Measurements from ENCODE around the gene FMNL3. TPM values are rescaled to one million over a fixed set of nuclear protein-coding genes. Genes with fewer than 3 reads are reported as not detected.

FMNL3 gene
- total RNA-seq, 1 experiment from 2014 or later = 3.5 TPM

GRCh38 chr12:49707128-49707811 is at the start of gene FMNL3 (continued):
- TF ChIP-seq MAX (IDR thresholded peaks at IDR 0.05) = peak; percentile 100
- TF ChIP-seq ZNF274 (IDR thresholded peaks at IDR 0.05; ENCODE audit: low read depth, low read length) = no peak
- peak; percentile 71 for TF ChIP-seq ZBTB33 (IDR thresholded peaks at IDR 0.05; ENCODE audit: extremely low read depth, insufficient replicate concordance, low read length)
- TF ChIP-seq TCF7L2 (IDR thresholded peaks at IDR 0.05; ENCODE audit: borderline replicate concordance, extremely low read depth, insufficient read depth, insufficient read length) = no peak
- TF ChIP-seq EZH2phosphoT487 (IDR thresholded peaks at IDR 0.05; ENCODE audit: borderline replicate concordance) = no peak

- H4K20me1 ChIP-seq (ENCODE audit: insufficient read depth) = peaks cover 14% of the 10 kb centered on the region; the same call in 1 of the 2 replicates
These were observed 43.8 kb upstream of the FMNL3 start for GRCh38 chr12:49750996-49751393.

More at GRCh38 chr12:49750996-49751393, 43.8 kb upstream of the FMNL3 start:
- intact Hi-C loops (cut with micrococcal nuclease) = no loop called here
- Histone ChIP-seq H3K4me1 (ENCODE audit: control insufficient read depth in 1 of 2, insufficient read depth in 2 of 2, low read length in 2 of 2) (peaks cover 3 to 12% of the 10 kb centered on the region in 2 experiments; a peak in 2 of 4 replicates), H3K79me2 (ENCODE audit: insufficient read depth, low read length) (peaks cover 96% of the 10 kb centered on the region), H3K27ac (ENCODE audit: low read depth, low read length) (no peak overlapping the region), H3K27me3 (ENCODE audit: insufficient read depth, low read length) (no peaks in the 10 kb centered on the region), H3K9me3 (ENCODE audit: control insufficient read depth in 1 of 2, insufficient read depth in 1 of 2, low read depth in 1 of 2, low read length in 2 of 2) (no peaks in the 10 kb centered on the region), H3K9ac (ENCODE audit: low read length) (no peak overlapping the region; the same call in 1 of the 2 replicates), H2AFZ (ENCODE audit: low read depth, low read length, poor library complexity, severe bottlenecking) (no peak overlapping the region), H3K9me2 (ENCODE audit: insufficient read depth) (no peaks in the 10 kb centered on the region), H3K4me2 (ENCODE audit: low read length) (no peak overlapping the region), H3K4me3 (replicated peaks in 1 of 2; ENCODE audit: low read depth in 1 of 2, low read length in 2 of 2) (no peak overlapping the region), H3K36me3 (ENCODE audit: control insufficient read depth in 1 of 2, insufficient read depth in 2 of 2, low read length in 2 of 2) (peaks cover 29 to 36% of the 10 kb centered on the region in 2 experiments)
- ChIA-PET RAD21 (ENCODE audit: low non-redundant PET in 1 of 2, low total read pairs in 2 of 2, uncharacterized antibody in 2 of 2, unreplicated experiment in 2 of 2) (no interaction called here), CTCF (no interaction called here), POLR2A (interaction anchor here (2.0 kb wide), 1 partner anchor 10 kb away, joined by 12 read pairs; the partner anchor contains the start of gene TMBIM6)
- TF ChIP-seq ELF1 (IDR thresholded peaks at IDR 0.05; ENCODE audit: borderline replicate concordance, low read depth) = no peak
- DNase-seq (ENCODE audit: low read depth, low spot score) (no peak), ATAC-seq (no peak)
- no TSS peak for BruUV-seq (replicated peaks)
